ENCODE data around the gene DCDC2.

- TF ChIP-seq, protein P1, sequence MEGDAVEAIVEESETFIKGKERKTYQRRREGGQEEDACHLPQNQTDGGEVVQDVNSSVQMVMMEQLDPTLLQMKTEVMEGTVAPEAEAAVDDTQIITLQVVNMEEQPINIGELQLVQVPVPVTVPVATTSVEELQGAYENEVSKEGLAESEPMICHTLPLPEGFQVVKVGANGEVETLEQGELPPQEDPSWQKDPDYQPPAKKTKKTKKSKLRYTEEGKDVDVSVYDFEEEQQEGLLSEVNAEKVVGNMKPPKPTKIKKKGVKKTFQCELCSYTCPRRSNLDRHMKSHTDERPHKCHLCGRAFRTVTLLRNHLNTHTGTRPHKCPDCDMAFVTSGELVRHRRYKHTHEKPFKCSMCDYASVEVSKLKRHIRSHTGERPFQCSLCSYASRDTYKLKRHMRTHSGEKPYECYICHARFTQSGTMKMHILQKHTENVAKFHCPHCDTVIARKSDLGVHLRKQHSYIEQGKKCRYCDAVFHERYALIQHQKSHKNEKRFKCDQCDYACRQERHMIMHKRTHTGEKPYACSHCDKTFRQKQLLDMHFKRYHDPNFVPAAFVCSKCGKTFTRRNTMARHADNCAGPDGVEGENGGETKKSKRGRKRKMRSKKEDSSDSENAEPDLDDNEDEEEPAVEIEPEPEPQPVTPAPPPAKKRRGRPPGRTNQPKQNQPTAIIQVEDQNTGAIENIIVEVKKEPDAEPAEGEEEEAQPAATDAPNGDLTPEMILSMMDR (IDR thresholded peaks at IDR 0.05; ENCODE audit: insufficient read depth, low read length) = no peak
- no peak for TF ChIP-seq POLR2AphosphoS5 (IDR thresholded peaks at IDR 0.05; ENCODE audit: low read depth)
These were observed 104.5 kb downstream of the DCDC2 start for GRCh38 chr6:24253360-24253759.

Data from HL-60 (cell line).